ENCODE measurements around the gene SAMD14.

DNA sequence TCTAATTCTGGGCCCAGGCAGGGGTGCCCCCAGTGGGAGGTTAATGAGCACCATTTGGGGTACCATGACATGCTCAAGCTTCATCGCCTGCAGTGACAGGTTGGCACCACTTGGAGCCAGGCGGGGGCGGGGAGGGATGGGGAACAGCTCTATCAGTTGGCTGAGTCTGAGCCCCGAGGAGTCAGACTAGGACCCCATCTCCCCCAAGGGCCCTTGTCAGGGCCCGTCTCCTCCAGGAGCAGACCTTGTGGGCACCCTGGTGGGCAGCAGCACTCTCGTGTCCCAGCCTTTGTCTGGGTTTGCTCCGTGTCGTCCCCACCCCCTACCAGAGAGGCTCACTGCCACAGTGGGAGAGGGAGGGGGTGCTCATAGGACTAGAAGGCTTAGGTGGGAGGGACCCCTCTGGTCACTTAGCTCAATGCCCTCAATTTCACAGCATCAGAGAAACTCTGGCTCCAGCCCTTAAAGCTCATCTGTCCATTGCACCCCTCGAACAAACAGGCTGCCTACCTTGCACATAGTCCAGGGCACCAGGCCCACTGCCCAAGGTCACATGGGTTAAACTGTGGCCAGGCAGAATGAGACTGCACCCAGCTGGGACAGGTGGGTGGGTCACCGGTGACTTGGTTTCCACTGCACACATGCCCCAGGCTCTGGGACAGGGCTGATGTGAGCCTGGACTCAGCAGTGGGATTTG lies 16.4 kb upstream of the SAMD14 start:
- peak in 2 of 3 experiments; percentile 15 to 47; a peak in 3 of 6 replicates for TF ChIP-seq CTCF (IDR thresholded peaks at IDR 0.05 in 2 of 3, conservative IDR thresholded peaks at IDR 0.05 in 1 of 3; ENCODE audit: control insufficient read depth in 2 of 3, extremely low read depth in 1 of 3, insufficient read depth in 1 of 3, low read depth in 3 of 3, low read length in 3 of 3)
- TF ChIP-seq SUPT20H (IDR thresholded peaks at IDR 0.05; ENCODE audit: borderline replicate concordance, control insufficient read depth, low read depth, low read length): no peak
- TF ChIP-seq YY1 (IDR thresholded peaks at IDR 0.05; ENCODE audit: low read depth, low read length): no peak
- TF ChIP-seq EED (IDR thresholded peaks at IDR 0.05; ENCODE audit: low read depth): no peak
- TF ChIP-seq, protein P1, sequence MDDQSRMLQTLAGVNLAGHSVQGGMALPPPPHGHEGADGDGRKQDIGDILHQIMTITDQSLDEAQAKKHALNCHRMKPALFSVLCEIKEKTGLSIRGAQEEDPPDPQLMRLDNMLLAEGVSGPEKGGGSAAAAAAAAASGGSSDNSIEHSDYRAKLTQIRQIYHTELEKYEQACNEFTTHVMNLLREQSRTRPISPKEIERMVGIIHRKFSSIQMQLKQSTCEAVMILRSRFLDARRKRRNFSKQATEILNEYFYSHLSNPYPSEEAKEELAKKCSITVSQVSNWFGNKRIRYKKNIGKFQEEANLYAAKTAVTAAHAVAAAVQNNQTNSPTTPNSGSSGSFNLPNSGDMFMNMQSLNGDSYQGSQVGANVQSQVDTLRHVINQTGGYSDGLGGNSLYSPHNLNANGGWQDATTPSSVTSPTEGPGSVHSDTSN (IDR thresholded peaks at IDR 0.05; ENCODE audit: insufficient replicate concordance, low read depth, low read length): no peak
- no peak for TF ChIP-seq ASH2L (IDR thresholded peaks at IDR 0.05; ENCODE audit: borderline replicate concordance, low read depth)

Measured in GM12878 (cell line).